Hematopoietic multipotent progenitor cell treated with erythropoietin and hydrocortisone succinate and interleukin-3 and kit ligand, for 6 days (in vitro differentiated cells): ENCODE results near the gene RBM42.
"Not testable (repeated sequence)": the region's sequence is repeated elsewhere in the genome, so short reads cannot be mapped to it uniquely, and the experiment has no call there.

Experiments used
- DNase-seq: peaks from one replicate; pipeline ENCODE4 v3.0.0-alpha.2; 2015

The RBM42 gene, protein sequence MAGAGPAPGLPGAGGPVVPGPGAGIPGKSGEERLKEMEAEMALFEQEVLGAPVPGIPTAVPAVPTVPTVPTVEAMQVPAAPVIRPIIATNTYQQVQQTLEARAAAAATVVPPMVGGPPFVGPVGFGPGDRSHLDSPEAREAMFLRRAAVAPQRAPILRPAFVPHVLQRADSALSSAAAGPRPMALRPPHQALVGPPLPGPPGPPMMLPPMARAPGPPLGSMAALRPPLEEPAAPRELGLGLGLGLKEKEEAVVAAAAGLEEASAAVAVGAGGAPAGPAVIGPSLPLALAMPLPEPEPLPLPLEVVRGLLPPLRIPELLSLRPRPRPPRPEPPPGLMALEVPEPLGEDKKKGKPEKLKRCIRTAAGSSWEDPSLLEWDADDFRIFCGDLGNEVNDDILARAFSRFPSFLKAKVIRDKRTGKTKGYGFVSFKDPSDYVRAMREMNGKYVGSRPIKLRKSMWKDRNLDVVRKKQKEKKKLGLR

DNA sequence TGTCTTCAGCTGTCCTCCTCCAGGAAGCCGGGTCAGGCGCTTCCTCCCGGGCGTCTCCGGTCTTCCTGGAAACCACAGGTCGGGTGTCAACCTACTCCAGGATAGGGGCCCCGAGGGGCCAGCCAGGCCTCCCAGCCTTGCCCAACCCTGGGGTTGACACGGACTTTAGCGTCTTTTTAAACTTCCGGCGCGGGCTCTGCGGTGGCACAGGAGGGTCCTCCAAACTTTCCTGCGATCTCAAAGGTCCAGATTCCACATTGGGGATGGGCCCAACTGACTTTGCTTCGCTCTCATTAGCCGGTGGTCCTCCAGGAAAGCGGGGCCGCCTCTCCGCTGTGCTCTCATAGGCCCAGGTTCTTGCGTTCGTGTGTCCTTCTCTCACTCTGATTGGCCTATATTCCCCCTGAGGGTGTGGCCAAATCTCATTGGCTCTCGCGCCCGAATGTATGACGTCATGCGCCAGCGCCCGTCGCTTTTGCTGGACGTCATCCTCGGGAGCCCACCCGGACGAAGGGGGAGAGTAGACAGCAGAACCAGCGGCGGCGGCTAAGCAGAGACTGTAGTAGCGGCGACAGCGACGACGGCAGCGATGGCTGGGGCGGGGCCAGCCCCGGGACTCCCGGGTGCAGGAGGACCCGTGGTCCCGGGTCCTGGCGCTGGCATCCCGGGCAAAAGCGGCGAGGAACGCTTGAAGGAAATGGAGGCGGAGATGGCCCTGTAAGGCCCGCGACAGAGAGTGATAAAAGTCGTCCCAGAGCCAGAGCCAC is at the start of gene RBM42:
RBM42 (plus strand) TSS at position 472 of the 767 bp plus-strand sequence; CDS start at position 590, 118 bp downstream.
- DNase-seq: peak; percentile 100

- DNase-seq: no peak
These were observed 46.1 kb upstream of the RBM42 start for GRCh38 chr19:35582760-35583159.

- peak; percentile 42 for DNase-seq
These were observed 43.0 kb upstream of the RBM42 start, which contains the start of gene PMIS2 for GRCh38 chr19:35585848-35586247. Gene PMIS2, plus strand, starts transcription at chr19:35586173. Its CDS starts 87 bp downstream, at chr19:35586260.

GRCh38 chr19:35587321-35587720 is 41.5 kb upstream of the RBM42 start:
- DNase-seq: no peak

DNA sequence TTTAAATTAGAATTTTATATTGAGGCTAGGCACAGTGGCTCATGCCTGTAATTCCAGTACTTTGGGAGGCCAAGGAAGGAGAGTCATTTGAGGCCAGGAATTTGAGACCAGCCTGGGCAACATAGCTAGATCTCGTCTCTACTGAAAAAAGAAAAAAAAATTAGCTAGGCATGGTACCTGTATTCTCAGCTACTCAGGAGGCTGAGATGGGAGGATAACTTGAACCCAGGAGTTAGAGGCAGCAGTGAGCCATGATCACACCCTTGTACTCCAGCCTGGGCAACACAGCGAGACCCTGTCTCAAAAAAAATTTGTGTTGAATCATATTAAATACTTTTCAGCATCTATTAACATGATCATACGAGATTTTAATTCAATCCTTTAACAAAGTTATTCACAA is 38.0 kb upstream of the RBM42 start:
- no peak for DNase-seq

- peak; percentile 63 for DNase-seq
These were observed 36.6 kb upstream of the RBM42 start for GRCh38 chr19:35592226-35592625.

DNA sequence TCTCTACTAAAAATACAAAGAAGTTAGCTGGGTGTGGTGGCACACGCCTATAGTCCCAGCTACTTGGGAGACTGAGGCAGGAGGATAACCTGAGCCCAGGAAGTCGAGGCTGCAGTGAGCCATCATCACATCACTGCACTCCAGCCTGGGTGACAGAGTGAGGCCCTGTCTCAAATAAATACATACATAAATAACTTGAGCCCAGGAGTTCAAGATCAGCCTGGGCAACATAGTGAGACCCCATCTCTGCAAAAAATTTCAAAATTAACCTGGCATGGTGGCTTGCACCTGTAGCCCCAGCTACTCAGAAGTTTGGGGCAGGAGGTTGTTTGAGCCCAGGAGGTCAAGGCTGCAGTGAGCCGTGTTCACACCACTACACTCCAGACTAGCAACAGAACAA is 33.8 kb upstream of the RBM42 start:
- DNase-seq: not testable (repeated sequence)

GRCh38 chr19:35595928-35596327 is 32.9 kb upstream of the RBM42 start:
- DNase-seq: no peak

GRCh38 chr19:35596366-35596999 is 32.4 kb upstream of the RBM42 start:
- DNase-seq: peak; percentile 47

GRCh38 chr19:35601971-35602370 is 26.9 kb upstream of the RBM42 start:
- DNase-seq: no peak

DNA sequence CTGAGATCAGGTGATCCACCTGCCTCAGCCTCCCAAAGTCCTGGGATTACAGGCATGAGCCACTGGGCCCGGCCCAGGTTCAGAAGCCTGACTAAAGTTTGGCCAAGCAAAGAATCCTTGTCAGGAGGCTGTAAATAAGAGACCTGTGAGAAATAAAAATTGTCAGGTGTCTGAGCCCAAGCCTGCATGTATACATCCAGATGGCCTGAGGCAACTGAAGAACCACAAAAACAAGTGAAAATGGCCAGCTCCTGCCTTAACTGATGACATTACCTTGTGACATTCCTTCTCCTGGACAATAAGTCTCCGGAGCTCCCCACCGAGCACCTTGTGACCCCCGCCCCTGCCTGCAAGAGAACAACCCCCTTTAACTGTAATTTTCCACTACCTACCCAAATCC is 24.4 kb upstream of the RBM42 start:
- not testable (repeated sequence) for DNase-seq

DNA sequence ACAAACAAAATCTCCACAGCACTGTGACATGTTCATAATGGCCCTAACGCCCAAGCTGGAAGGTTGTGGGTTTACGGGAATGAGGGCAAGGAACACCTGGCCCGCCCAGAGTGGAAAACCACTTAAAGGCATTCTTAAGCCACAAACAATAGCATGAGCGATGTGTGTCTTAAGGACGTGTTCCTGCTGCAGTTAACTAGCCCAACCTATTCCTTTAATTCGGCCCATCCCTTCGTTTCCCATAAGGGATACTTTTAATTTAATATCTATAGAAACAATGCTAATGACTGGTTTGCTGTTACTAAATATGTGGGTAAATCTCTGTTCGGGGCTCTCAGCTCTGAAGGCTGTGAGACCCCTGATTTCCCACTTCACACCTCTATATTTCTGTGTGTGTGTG is 21.7 kb upstream of the RBM42 start:
- not testable (repeated sequence) for DNase-seq

DNA sequence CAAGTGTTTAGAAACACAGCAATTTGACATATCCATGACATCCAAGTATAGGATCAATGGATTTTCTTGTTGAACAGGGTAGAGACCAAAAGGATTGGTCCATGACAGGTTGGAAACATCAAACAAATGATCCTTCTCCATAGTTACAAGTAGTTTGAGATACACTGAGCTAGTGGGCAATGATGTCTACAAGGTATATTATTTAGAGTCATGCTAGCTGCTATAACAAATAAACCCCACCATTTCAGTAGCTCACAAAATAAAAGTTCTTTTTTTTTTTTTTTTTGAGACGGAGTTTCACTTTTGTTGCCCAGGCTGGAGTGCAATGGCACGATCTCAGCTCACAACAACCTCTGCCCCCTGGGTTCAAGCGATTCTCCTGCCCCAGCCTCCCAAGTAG is 21.2 kb upstream of the RBM42 start:
- DNase-seq: no peak

DNA sequence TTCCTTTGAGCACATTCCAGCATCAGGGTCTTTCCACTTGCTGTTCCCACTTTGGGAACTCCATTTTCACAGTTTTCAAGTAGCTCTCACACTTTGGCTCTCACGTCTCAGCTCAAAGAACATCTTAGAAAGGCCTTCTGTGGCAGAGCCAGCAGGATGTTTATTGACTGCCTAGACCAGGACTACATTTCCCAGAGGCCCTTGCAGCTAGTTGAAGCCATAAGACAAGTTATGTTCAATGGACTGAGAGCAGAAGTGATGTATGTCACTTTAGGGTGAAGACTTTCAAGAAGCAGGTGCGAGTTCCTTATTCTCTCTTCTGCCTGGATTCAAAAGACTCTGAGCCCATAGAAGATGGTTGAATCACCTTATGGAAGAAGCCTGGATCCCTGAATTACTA is 20.6 kb upstream of the RBM42 start:
- peak; percentile 44 for DNase-seq

- peak; percentile 55 for DNase-seq
These were observed 18.9 kb upstream of the RBM42 start for GRCh38 chr19:35609851-35610353.

DNA sequence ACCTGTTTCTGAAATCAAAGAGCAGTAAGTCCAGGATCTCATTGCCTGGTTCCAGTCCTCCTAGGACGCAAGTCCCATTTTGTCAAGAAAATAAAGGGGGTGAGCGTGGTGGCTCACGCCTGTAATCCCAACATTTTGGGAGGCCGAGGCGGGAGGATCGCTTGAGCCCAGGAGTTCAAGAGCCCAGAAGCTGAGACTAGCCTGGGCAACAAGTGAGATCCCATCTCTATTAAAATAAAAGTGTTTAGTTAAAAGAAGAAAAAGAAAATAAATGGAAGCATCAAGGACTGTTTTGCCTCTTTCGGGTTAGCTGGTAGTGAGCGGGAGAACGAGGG is 16.6 kb upstream of the RBM42 start:
- no peak for DNase-seq

- peak; percentile 95 for DNase-seq
These were observed 16.1 kb upstream of the RBM42 start, which contains the start of gene HAUS5 for GRCh38 chr19:35612559-35613321. Gene HAUS5, plus strand, starts transcription at chr19:35612735. Its CDS starts 60 bp downstream, at chr19:35612795.

DNA sequence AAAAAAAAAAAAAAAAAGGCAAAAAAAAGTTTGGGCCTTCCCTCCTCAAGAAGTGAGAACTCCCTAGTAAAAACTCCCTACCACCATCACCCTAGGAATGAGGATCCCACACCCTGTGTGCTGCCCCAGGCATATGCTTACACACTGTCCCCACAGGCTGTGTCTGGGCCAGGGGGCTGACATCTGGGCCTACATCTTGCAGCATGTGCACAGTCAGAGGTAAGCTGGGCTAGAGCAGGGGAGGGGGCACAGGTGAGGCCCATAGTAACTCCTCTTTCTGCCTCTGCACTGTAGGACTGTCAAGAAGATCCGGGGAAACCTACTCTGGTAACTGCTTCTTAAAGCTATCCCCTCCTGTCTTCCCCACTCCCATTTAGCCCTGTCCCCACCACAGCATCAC is 15.3 kb upstream of the RBM42 start:
- DNase-seq: no peak

GRCh38 chr19:35615036-35615435 is 13.8 kb upstream of the RBM42 start:
- no peak for DNase-seq

- no peak for DNase-seq
These were observed 10.0 kb upstream of the RBM42 start for GRCh38 chr19:35618857-35619256.

DNA sequence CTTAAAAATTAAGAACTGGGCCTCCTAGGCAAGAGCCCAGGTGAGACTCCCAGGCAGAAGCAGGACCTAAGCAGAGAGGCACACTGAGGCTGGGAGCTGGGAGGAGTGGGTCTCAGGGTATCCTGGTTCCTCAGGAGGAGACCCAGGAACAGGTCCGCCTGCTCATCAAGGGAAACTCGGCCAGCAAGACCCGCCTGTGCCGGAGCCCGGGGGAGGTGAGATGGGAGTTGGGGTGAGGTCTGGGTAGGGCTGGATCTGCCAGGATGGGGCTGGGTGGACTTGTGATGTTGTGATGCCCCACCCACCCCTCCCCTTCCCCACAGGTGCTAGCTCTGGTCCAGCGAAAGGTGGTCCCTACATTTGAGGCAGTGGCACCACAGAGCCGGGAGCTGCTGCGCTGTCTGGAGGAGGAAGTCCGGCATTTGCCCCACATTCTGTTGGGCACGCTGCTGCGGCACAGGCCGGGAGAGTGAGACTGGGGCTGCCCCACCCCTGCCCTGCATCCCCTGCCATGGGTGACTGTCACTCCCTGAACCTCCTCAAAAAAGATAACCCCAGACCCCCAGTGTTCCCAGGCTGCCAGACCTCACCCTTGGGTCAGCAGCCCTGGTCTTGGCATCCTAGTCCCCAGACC is 9.4 kb upstream of the RBM42 start:
- DNase-seq: no peak

GRCh38 chr19:35620001-35620400 is 8.8 kb upstream of the RBM42 start:
- DNase-seq: no peak
